ENCODE measurements around the gene ZC2HC1C. TPM values are rescaled to one million over a fixed set of nuclear protein-coding genes. Genes with fewer than 3 reads are reported as not detected.

Gene ZC2HC1C
- total and polyA plus RNA-seq, 2 experiments from 2014 or later = 0.90 to 2.8 TPM

GRCh38 chr14:75095690-75096089, 26.2 kb downstream of the ZC2HC1C start:
- Histone ChIP-seq H3K4me1 (ENCODE audit: insufficient read depth) (no peaks in the 10 kb centered on the region; the same call in 1 of the 2 replicates), H3K27me3 (ENCODE audit: insufficient read depth) (no peaks in the 10 kb centered on the region), H4K20me1 (replicated peaks; ENCODE audit: insufficient read depth) (no peaks in the 10 kb centered on the region; the same call in 1 of the 2 replicates), H3K9me2 (ENCODE audit: insufficient read depth) (no peaks in the 10 kb centered on the region), H2AFZ (no peak overlapping the region), H3K79me2 (replicated peaks; ENCODE audit: insufficient read depth) (no peaks in the 10 kb centered on the region), H3K4me3 (no peak overlapping the region), H3K4me2 (no peak overlapping the region), H3F3A (replicated peaks; ENCODE audit: low read depth) (no peaks in the 10 kb centered on the region), H3K27ac (ENCODE audit: low read depth) (no peak overlapping the region), H3K36me3 (ENCODE audit: insufficient read depth) (peaks cover 15% of the 10 kb centered on the region; the same call in 1 of the 2 replicates)
- DNase-seq (ENCODE audit: low spot score) = no peak
- TF ChIP-seq ZNF331 (CRISPR knock-in tag; IDR thresholded peaks at IDR 0.05; ENCODE audit: low read depth) = no peak
- no peak for TF ChIP-seq REST (IDR thresholded peaks at IDR 0.05; ENCODE audit: unreplicated experiment)
- no peak for TF ChIP-seq STAT1 (IDR thresholded peaks at IDR 0.05; ENCODE audit: unreplicated experiment)
- no peak overlapping the region for H3K4me3 Mint-ChIP-seq
- no peak overlapping the region for H3K27ac Mint-ChIP-seq
- no peaks in the 10 kb centered on the region for H3K27me3 Mint-ChIP-seq (ENCODE audit: insufficient read depth, low read depth, poor library complexity)
- no peak for ATAC-seq
- H3K4me1 Mint-ChIP-seq = peaks cover 6% of the 10 kb centered on the region; the same call in 2 of the 3 replicates
- peaks cover 70% of the 10 kb centered on the region for H3K36me3 Mint-ChIP-seq (ENCODE audit: low read depth)
- H3K9me3 Mint-ChIP-seq = no peaks in the 10 kb centered on the region; the same call in 2 of the 3 replicates

GRCh38 chr14:75096959-75097358, 27.5 kb downstream of the ZC2HC1C start:
- ATAC-seq (no peak), DNase-seq (ENCODE audit: low spot score) (no peak)
- Histone ChIP-seq H3K79me2 (replicated peaks; ENCODE audit: insufficient read depth) (no peaks in the 10 kb centered on the region), H3K9me2 (ENCODE audit: insufficient read depth) (no peaks in the 10 kb centered on the region), H3K27me3 (ENCODE audit: insufficient read depth) (no peaks in the 10 kb centered on the region), H3K27ac (ENCODE audit: low read depth) (no peak overlapping the region), H3K4me2 (no peak overlapping the region), H4K20me1 (replicated peaks; ENCODE audit: insufficient read depth) (peaks cover 4% of the 10 kb centered on the region; the same call in 1 of the 2 replicates), H3F3A (replicated peaks; ENCODE audit: low read depth) (no peaks in the 10 kb centered on the region; the same call in 1 of the 2 replicates), H3K36me3 (ENCODE audit: insufficient read depth) (peaks cover 15% of the 10 kb centered on the region; the same call in 1 of the 2 replicates), H3K4me3 (no peak overlapping the region), H3K4me1 (ENCODE audit: insufficient read depth) (no peaks in the 10 kb centered on the region; the same call in 1 of the 2 replicates), H2AFZ (no peak overlapping the region)
- Mint-ChIP-seq H3K4me1 (peaks cover 6% of the 10 kb centered on the region; the same call in 2 of the 3 replicates), H3K27ac (no peak overlapping the region), H3K27me3 (ENCODE audit: insufficient read depth, low read depth, poor library complexity) (no peaks in the 10 kb centered on the region), H3K36me3 (ENCODE audit: low read depth) (peaks cover 73% of the 10 kb centered on the region), H3K9me3 (no peaks in the 10 kb centered on the region), H3K4me3 (no peak overlapping the region)
- TF ChIP-seq JUNB (IDR thresholded peaks at IDR 0.05; ENCODE audit: unreplicated experiment) (no peak), CREB1 (CRISPR knock-in tag; IDR thresholded peaks at IDR 0.05; ENCODE audit: low read depth) (no peak), EZH2phosphoT487 (IDR thresholded peaks at IDR 0.05; ENCODE audit: unreplicated experiment) (no peak), STAT1 (IDR thresholded peaks at IDR 0.05; ENCODE audit: unreplicated experiment) (no peak), ZNF462 (CRISPR knock-in tag; IDR thresholded peaks at IDR 0.05) (no peak), ZNF331 (CRISPR knock-in tag; IDR thresholded peaks at IDR 0.05; ENCODE audit: low read depth) (no peak), NANOG (IDR thresholded peaks at IDR 0.05; ENCODE audit: borderline replicate concordance) (no peak), ZNF114 (CRISPR knock-in tag; IDR thresholded peaks at IDR 0.05) (no peak), CTCF (conservative IDR thresholded peaks at IDR 0.05; ENCODE audit: low read depth in 2 of 2) (no peak), POLR2AphosphoS5 (IDR thresholded peaks at IDR 0.05; ENCODE audit: low read depth) (no peak)
